ENCODE results near the gene GPR157.
"Not testable (repeated sequence)": the region's sequence is repeated elsewhere in the genome, so short reads cannot be mapped to it uniquely, and the experiment has no call there.

GPR157 gene

GRCh38 chr1:9127395-9128165, 1.3 kb downstream of the GPR157 start:
- TF ChIP-seq, protein P1, sequence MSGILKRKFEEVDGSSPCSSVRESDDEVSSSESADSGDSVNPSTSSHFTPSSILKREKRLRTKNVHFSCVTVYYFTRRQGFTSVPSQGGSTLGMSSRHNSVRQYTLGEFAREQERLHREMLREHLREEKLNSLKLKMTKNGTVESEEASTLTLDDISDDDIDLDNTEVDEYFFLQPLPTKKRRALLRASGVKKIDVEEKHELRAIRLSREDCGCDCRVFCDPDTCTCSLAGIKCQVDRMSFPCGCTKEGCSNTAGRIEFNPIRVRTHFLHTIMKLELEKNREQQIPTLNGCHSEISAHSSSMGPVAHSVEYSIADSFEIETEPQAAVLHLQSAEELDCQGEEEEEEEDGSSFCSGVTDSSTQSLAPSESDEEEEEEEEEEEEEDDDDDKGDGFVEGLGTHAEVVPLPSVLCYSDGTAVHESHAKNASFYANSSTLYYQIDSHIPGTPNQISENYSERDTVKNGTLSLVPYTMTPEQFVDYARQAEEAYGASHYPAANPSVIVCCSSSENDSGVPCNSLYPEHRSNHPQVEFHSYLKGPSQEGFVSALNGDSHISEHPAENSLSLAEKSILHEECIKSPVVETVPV (CRISPR knock-in tag; IDR thresholded peaks at IDR 0.05): no peak
- no peak for TF ChIP-seq TCF4 (CRISPR knock-in tag; IDR thresholded peaks at IDR 0.05; ENCODE audit: borderline replicate concordance)
- TF ChIP-seq ZNF8 (CRISPR knock-in tag; IDR thresholded peaks at IDR 0.05): no peak
- TF ChIP-seq ZFP3 (CRISPR knock-in tag; IDR thresholded peaks at IDR 0.05): no peak
- TF ChIP-seq ZNF565 (CRISPR knock-in tag; conservative IDR thresholded peaks at IDR 0.05; ENCODE audit: low read depth): no peak
- TF ChIP-seq RARB (CRISPR knock-in tag; IDR thresholded peaks at IDR 0.05): no peak
- no peak for TF ChIP-seq TSHZ2 (CRISPR knock-in tag; IDR thresholded peaks at IDR 0.05)
- no peak for TF ChIP-seq ZFP30 (CRISPR knock-in tag; IDR thresholded peaks at IDR 0.05)
- TF ChIP-seq ZNF70 (CRISPR knock-in tag; IDR thresholded peaks at IDR 0.05): no peak
- TF ChIP-seq POU6F1 (CRISPR knock-in tag; IDR thresholded peaks at IDR 0.05; ENCODE audit: borderline replicate concordance, low read depth): no peak
- no peak for TF ChIP-seq SNAI2 (CRISPR knock-in tag; IDR thresholded peaks at IDR 0.05)
- no peak for TF ChIP-seq OSR1 (CRISPR knock-in tag; IDR thresholded peaks at IDR 0.05)
- no peak for TF ChIP-seq BACH2 (CRISPR knock-in tag; IDR thresholded peaks at IDR 0.05; ENCODE audit: borderline replicate concordance)
- no peak for TF ChIP-seq ARNTL (CRISPR knock-in tag; IDR thresholded peaks at IDR 0.05; ENCODE audit: borderline replicate concordance, low read depth)
- TF ChIP-seq ZC3H10 (CRISPR knock-in tag; IDR thresholded peaks at IDR 0.05): no peak
- no peak for TF ChIP-seq ESRRG (CRISPR knock-in tag; IDR thresholded peaks at IDR 0.05)
- no peak for TF ChIP-seq PPARA (CRISPR knock-in tag; IDR thresholded peaks at IDR 0.05; ENCODE audit: borderline replicate concordance)
- TF ChIP-seq CSDC2 (CRISPR knock-in tag; IDR thresholded peaks at IDR 0.05): no peak
- no peak for TF ChIP-seq TOX (CRISPR knock-in tag; IDR thresholded peaks at IDR 0.05; ENCODE audit: borderline replicate concordance)
- no peak for ATAC-seq

GRCh38 chr1:9126511-9126910, 2.4 kb downstream of the GPR157 start:
- TF ChIP-seq ZNF70 (CRISPR knock-in tag; IDR thresholded peaks at IDR 0.05): no peak
- no peak for TF ChIP-seq CSDC2 (CRISPR knock-in tag; IDR thresholded peaks at IDR 0.05)
- TF ChIP-seq ZFP30 (CRISPR knock-in tag; IDR thresholded peaks at IDR 0.05): no peak
- TF ChIP-seq ZC3H10 (CRISPR knock-in tag; IDR thresholded peaks at IDR 0.05): no peak
- no peak for TF ChIP-seq BACH2 (CRISPR knock-in tag; IDR thresholded peaks at IDR 0.05; ENCODE audit: borderline replicate concordance)
- no peak for TF ChIP-seq ISL1 (CRISPR knock-in tag; IDR thresholded peaks at IDR 0.05)
- no peak for TF ChIP-seq ZNF8 (CRISPR knock-in tag; IDR thresholded peaks at IDR 0.05)
- ATAC-seq: no peak

- ATAC-seq: not testable (repeated sequence)
These were observed 3.1 kb downstream of the GPR157 start for GRCh38 chr1:9125847-9126246.

- ATAC-seq: no peak
- TF ChIP-seq, protein P1 (CRISPR knock-in tag; IDR thresholded peaks at IDR 0.05): no peak
- TF ChIP-seq ZNF8 (CRISPR knock-in tag; IDR thresholded peaks at IDR 0.05) (no peak), GLIS3 (CRISPR knock-in tag; IDR thresholded peaks at IDR 0.05) (no peak), ISL1 (CRISPR knock-in tag; IDR thresholded peaks at IDR 0.05) (no peak), OSR1 (CRISPR knock-in tag; IDR thresholded peaks at IDR 0.05) (no peak), CSDC2 (CRISPR knock-in tag; IDR thresholded peaks at IDR 0.05) (no peak), SNAI2 (CRISPR knock-in tag; IDR thresholded peaks at IDR 0.05) (no peak), ARNTL (CRISPR knock-in tag; IDR thresholded peaks at IDR 0.05; ENCODE audit: borderline replicate concordance, low read depth) (no peak), POU6F1 (CRISPR knock-in tag; IDR thresholded peaks at IDR 0.05; ENCODE audit: borderline replicate concordance, low read depth) (no peak), PPARA (CRISPR knock-in tag; IDR thresholded peaks at IDR 0.05; ENCODE audit: borderline replicate concordance) (no peak), TOX (CRISPR knock-in tag; IDR thresholded peaks at IDR 0.05; ENCODE audit: borderline replicate concordance) (no peak), ZNF565 (CRISPR knock-in tag; conservative IDR thresholded peaks at IDR 0.05; ENCODE audit: low read depth) (no peak), ZC3H10 (CRISPR knock-in tag; IDR thresholded peaks at IDR 0.05) (no peak), ZFP30 (CRISPR knock-in tag; IDR thresholded peaks at IDR 0.05) (no peak), ESRRG (CRISPR knock-in tag; IDR thresholded peaks at IDR 0.05) (no peak)
- TF ChIP-seq, protein P2, sequence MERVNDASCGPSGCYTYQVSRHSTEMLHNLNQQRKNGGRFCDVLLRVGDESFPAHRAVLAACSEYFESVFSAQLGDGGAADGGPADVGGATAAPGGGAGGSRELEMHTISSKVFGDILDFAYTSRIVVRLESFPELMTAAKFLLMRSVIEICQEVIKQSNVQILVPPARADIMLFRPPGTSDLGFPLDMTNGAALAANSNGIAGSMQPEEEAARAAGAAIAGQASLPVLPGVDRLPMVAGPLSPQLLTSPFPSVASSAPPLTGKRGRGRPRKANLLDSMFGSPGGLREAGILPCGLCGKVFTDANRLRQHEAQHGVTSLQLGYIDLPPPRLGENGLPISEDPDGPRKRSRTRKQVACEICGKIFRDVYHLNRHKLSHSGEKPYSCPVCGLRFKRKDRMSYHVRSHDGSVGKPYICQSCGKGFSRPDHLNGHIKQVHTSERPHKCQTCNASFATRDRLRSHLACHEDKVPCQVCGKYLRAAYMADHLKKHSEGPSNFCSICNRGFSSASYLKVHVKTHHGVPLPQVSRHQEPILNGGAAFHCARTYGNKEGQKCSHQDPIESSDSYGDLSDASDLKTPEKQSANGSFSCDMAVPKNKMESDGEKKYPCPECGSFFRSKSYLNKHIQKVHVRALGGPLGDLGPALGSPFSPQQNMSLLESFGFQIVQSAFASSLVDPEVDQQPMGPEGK (CRISPR knock-in tag; IDR thresholded peaks at IDR 0.05; ENCODE audit: borderline replicate concordance): no peak
These were observed 3.6 kb downstream of the GPR157 start for GRCh38 chr1:9125325-9125724.
